Stimulated activated CD8-positive, alpha-beta memory T cell treated with anti-CD3 and anti-CD28 coated beads, Interleukin-12 subunit alpha, Interleukin-12 subunit beta, amount 100 ng/mL, for 1 hour (primary cell): Measurements from ENCODE around the gene PHACTR1.
"Not testable (repeated sequence)": the region's sequence is repeated elsewhere in the genome, so short reads cannot be mapped to it uniquely, and the experiment has no call there.

Source experiments
- DNase-seq: peaks from one replicate; pipeline ENCODE4 v3.0.0-alpha.2; 2020; ENCODE audit warnings: low read depth

Gene PHACTR1

DNA sequence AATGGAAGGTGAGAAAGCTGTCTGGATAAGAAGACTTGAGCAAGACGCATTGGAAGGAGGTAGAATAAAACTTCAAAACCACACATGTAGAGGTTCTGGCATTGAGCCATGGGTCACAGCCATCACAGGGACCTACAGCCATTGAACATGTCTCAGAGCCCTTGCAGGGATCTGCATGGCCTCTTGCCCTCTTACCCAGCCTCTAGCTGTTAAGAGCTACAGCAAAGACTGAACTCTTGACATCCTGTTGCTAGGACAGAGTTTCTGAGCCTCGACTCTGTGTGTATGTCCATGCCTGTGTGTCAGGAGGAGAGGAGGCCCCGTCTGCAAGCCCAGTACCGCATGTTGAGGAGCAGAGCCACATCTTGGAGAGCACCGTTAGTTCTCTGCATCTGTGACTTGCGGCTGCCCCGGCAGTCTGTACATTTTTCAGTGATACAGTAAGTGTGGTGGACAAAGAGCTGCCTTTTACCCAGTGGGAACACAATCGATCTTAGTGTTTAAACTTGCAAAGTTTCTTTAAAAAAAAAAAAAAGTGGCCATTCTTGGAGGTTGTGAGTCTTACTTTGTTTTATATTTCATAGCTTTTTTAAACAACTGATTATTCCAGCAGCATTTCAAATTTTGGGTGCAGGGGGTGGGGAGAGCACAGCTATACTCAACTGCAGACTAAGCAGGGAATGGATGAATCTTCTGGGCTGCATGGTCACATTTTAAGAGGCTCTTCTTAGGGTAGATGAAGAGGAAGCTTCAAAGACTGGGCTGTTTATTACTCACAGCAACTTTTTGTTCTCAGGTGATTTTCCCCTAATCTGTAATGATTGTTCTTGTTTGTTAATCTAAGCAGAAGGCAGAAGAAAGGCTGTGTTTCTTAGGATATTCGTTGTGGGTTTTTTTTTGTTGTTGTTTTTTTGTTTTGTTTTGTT lies 523.2 kb downstream of the PHACTR1 start:
- DNase-seq, result no peak

DNA sequence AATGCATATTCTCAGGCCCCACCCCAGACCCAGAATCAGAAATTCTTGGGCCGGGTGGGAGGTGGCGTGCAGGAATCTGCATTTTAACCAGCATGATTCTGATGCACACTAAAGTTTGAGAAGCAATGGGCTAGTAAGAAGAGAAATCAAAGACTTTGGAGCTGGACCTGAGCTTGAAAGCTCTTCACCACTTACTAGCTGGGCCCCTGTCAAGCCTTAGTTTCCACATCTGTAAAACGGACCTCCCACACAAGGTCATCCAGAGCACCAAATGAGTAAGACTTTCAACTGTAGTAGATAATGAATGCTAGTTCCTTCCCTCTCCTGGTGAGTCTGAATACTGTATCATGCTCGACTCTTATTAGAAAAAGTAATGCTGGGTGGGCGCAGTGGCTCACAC lies 524.8 kb downstream of the PHACTR1 start:
- no peak for DNase-seq

DNA sequence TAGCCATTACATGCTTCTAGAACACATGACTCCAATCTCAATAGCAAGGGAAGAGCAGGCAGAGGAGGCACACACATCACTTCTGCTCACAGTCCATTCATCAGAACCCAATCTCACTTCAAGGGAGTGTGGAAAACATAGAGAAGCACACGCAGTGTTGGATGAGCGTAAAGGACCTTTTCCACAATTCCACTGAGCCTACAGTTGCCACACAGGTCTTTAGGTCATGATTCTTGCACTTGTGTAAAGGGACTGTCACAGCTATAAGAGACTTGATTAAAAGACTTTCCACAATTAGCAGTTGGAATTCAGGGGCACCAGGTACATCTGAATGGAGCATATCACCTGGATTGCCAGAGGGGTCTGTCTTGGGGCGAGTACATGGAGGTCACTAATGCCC lies 525.6 kb downstream of the PHACTR1 start:
- DNase-seq, result no peak

DNA sequence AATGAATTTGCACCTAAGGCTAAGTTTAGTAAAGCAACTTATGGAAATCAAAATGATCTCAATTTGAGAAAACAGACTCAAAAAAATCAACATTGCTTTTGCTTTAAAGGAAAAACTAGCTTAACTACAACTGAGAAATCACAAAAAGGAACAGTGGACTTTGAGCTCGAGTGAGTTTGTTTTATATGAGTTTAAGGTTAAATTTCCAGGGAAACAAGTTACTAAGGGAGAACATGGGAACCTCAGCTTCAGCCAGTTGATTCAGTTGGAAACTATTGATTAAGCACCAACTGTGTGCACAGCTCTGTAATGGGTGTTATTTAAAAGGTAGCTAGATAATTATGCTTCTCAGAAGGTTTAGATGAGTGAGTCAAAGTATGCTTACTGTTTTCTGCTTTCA lies 526.0 kb downstream of the PHACTR1 start:
- no peak for DNase-seq

DNA sequence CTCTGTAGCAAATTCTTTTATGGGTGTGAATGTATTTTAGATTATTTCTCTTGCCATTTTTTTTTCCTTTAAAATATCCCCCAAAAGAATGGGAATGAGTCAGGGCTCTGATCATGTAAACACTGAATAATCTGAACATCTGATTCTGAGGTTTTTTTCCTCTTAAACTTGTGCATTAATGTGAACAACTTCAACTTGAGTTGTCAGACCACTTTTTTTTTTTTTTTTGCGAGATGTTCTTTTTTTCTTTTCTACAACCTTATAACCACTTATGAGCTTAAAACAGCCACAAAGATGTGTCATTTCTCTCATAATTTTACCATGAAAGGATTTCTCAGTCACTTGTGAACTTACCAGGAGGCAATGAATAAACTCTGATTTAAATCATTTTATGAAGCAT lies 526.5 kb downstream of the PHACTR1 start:
- DNase-seq, result no peak

DNA sequence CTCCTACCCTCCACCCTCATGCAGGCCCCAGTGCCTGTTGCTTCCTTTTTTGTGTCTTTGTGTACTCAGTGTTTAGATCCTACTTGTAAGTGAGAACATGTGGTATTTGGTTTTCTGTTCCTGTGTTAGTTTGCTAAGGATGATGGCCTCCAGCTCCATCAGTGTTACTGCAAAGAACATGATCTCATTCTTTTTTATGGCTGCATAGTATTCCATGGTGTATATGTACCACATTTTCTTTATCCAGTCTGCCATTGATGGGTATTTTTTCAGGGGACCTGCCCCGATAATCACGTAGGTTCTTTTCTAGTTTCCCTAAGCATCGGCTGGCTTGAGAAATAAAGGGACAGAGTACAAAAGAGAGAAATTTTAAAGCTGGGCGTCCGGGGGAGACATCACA lies 527.2 kb downstream of the PHACTR1 start:
- DNase-seq, result not testable (repeated sequence)

DNA sequence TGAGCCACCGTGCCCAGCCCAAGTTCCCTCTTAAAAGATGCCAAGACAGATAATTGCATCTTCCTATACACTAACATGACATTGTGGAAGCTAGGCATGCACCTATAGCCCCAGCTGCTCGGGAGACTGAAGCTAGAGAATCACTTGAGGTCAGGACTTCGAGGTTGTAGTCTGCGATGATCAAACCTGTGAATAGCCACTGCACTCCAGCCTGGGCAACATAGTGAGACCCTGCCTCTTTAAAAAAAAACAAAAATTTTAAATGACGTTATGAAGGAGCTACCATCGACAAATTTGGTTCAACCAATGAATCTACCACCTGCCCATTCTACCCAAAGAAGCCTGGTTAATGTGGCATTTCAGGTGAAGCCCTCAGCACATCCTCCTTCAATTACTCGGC lies 531.1 kb downstream of the PHACTR1 start:
- DNase-seq, result no peak

DNA sequence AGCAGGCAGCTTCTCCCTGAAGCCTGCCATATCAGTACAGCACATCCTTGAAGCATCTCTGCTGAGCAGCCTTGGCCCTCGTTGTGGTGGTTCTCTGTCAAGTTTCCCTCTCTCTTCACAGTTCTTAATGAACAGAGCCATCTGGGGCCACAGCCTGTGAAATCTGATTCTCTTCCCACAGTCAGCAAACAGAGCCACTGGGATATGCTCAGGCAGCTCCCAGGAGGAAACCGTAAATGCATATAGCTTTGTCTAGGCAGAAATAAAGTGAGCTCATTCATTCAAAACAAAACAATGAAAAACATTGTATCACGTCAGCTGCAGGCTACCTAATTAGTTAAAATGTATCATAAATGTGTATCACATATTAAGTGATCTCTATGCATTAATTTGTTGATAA lies 531.5 kb downstream of the PHACTR1 start:
- no peak for DNase-seq

DNA sequence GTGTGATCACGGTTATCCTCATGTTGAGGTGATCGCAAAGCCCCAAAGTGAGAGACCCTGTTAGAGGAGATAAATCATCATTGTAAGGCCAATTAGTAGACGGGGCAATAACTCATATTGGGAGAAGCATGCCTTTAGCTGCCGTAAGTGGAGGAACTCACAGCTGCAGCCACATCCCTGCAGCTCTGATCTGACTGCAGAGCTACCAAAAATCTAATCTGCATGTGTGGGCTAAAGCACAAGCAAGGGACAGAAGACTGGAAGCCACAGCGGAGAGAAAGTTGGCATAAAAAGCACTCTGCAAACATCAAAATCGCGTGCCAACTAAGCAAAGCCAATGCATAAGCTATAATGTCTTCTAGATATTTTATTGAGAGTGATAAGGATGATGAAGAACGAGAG lies 532.0 kb downstream of the PHACTR1 start:
- no peak for DNase-seq

DNA sequence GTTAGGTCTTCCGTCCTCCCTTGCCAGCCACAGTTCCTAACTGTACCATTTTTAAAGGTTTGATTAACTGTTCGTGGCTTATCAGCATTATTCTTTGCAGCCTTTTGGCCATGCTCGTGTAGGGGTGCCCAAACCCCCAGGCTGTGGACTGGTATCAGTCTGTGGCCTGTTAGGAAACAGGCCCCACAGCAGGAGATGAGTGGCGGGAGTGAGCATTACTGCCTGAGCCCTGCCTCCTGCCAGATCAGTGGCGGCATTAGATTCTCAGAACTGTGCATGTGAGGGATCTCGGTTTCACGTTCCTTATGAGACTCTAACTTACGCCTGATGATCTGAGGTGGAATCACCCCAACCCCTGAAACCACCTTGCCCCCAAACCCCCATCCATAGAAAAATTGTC lies 532.4 kb downstream of the PHACTR1 start:
- DNase-seq, result no peak

DNA sequence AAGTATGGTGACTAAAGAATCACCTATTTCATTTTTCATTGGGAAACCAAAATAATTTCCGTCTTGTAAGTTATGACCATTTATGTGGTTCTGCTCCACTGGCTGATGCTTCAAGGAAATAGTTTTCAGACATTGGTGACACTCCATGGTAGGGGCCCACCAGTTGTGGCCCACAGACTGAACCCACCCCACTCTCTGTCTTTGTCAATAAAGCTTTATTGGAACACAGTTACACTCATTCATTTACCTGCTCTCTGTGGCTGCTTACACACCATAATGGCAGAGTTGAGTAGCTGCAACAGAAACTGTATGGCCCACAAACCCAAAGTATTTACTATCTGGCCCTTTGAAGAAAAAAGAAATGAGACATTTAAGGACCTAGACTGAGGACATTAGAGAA lies 533.2 kb downstream of the PHACTR1 start:
- DNase-seq, result no peak

DNA sequence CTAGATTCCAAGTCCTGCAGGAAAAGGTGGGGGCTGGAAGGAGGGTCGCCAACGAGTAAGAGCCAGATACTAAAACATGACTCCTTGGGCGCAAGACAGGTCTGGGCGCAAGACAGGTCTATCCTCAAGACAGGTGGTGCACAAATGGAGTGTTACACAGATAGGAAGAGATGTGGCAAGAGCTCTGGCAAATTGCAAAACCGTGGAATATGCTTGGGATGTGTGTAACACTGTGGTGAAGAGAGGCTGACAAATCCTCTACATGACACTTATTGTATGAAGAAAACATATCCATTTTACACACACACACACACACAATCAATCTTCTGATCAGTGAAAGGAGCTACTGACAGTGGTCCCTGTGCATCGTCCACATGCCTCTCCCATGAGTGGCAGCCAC lies 534.1 kb downstream of the PHACTR1 start:
- no peak for DNase-seq

DNA sequence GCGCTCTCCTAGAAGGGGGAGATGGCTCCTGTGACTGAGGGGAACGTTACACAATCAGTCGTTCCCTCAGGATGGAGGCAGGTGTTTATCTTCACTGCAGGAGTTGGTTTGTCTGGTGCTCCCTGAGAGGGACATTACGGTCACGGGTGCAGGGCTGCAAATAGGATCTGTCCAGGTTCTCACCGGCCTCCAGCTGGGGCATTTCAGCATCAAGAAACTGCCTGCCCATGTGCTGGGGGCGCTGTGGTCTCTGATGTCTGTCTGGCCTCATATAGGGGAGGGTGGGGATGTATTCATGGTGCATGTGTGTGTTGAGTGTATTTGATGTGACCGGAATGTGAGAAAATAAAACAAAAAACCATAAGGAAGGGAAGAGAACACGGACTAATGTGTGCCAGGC lies 534.7 kb downstream of the PHACTR1 start:
- DNase-seq, result no peak

DNA sequence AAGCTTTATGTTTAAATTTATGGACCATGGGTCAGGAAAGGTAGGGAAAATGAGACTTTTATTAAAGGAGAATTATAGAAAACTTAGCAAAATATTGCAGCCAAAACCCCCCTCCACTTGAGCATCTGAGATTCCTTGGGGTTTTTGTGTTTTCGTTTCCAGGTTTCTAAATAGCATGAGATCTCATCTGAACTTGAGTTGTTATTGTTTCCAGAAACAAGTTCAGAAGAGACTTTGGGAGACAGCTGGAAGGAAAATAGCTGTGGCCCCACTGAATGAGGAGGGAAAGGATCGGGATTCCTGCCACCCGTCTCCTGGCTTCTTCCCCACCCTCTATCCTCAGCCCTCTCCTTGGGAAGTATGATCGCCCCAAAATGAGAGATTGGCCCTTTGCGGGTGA lies 536.2 kb downstream of the PHACTR1 start:
- no peak for DNase-seq

DNA sequence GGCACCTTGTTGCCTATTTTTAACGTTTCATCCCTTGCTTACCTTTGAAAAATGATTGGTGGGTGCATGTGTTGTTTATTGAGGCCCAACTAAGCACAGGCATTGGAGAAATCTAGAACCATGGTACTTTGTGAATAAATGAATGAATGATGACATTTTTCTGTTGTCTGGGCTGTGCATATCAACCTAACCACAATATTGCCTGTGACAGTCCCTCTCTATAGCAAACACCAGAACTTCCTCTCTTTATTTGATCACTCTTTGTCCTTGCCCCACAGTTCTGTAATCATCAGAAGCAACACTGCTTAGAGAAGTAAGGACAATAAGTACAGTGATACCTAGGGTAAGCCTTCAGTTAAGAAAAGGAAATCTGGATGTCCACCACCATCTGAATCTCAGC lies 536.7 kb downstream of the PHACTR1 start:
- no peak for DNase-seq

DNA sequence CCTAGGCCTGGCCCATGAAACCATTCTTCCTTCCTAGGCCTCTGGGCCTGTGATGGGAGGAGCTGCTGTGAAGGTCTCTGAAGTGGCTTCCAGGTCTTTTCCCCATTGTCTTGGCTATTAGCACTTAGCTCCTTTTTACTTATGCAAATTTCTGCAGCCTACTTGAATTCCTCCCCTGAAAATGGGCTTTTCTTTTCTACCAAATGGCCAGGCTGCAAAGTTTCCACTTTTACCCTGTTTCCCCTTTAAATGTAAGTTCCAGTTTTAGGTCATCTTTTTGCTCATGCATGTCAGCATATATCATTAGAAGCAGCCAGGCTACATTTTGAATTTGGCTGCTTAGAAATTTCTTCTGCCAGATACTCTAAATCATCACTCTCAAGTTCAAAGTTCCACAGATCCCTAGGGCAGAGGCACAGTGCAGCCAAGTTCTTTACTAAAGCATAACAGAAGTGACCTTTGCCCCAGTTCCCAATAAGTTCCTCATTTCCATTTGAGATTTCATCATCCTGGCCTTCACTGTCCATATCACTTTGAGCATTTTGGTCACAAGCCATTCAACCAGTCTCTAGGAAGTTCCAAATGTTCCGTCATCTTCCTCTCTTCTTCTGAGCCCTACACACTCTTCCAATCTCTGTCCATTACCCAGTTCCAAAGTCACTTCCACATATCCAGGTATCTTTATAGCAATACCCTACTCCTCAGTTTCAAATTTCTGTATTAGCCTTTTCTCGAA lies 539.9 kb downstream of the PHACTR1 start:
- no peak for DNase-seq

DNA sequence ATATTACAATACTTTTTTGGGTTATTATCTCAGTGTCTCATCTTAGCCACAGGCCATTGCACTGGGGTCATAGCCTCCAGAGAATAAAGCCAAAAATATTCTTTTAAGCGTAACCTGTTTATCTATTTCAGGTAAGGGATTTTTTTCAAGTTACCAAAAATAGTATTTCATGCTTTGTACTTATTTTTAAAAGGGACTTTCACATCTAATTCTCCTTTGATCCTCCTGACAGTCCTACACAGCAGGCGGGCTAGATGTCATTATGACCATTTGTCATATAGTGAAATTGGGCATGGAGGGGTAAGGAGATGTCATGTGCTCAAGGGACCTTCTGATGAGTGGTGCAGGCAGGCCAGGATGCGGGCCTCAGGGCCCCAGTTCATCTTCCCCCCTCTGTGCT lies 542.8 kb downstream of the PHACTR1 start:
- DNase-seq, result no peak

DNA sequence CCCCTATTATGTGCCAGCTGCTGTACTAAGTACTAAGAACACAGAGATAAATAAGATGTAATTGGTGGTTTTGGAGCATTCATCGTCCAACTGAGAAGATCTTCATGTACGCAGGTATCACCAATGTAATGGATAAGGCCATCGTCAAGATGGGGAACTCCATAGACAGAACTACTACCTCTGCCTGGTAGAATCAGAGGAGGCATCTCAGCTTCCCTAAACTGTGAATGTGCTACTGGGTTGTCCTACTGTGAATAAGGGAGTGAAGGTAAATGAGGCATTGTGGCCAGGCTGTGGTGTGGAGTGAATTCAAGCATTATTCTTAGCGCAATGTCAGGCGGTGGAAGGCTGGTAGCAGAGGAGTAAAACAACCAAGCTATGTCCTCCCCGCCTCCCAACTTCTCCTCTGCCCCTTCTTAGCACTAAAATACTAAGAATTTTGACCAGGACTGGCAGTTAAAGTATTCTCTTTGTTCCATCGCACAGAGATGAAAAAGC lies 543.6 kb downstream of the PHACTR1 start:
- no peak for DNase-seq

DNA sequence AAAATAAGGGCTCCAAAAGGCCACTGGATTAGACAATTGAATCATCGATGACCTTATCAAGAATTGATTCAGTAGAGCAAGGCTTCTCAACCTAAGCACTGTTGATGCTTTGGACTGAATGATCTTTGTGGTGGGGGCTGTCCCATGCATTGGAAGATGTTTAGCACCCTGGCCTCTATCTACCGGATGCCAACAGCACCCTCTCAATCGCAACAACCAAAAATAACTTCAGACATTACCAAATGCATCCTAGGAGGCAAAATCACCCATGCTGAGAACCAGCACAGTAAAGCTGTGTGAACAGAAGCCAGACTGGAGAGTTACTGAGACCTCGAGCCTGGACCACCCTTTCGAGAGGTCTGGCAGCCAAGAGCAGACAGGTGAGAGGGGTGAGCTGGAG lies 544.3 kb downstream of the PHACTR1 start:
- no peak for DNase-seq

DNA sequence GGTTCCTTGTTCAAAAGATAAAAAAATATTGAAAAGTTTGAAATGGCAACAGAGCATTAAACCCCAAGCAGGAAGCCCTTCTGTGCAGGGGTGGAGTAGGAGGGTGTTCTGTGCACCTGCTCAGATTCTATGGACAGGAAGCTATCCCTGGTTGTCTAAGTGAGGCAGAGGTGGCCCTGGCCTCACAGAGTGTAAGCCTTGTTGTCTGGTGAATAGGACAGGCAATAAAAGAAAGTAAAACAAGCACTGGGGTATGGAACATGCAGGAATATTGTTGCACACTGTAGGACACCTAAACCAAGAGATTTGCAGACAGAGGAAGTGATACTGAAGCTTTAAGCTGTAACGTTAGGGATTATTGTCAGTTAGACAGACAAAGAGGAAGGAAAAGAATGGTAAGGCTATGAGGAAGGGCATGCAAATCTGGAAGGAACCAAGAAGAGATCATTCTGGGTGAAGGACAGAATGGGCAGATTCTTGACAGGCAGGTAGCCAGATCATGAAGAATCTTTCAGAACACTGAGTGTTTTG lies 545.0 kb downstream of the PHACTR1 start:
- no peak for DNase-seq

DNA sequence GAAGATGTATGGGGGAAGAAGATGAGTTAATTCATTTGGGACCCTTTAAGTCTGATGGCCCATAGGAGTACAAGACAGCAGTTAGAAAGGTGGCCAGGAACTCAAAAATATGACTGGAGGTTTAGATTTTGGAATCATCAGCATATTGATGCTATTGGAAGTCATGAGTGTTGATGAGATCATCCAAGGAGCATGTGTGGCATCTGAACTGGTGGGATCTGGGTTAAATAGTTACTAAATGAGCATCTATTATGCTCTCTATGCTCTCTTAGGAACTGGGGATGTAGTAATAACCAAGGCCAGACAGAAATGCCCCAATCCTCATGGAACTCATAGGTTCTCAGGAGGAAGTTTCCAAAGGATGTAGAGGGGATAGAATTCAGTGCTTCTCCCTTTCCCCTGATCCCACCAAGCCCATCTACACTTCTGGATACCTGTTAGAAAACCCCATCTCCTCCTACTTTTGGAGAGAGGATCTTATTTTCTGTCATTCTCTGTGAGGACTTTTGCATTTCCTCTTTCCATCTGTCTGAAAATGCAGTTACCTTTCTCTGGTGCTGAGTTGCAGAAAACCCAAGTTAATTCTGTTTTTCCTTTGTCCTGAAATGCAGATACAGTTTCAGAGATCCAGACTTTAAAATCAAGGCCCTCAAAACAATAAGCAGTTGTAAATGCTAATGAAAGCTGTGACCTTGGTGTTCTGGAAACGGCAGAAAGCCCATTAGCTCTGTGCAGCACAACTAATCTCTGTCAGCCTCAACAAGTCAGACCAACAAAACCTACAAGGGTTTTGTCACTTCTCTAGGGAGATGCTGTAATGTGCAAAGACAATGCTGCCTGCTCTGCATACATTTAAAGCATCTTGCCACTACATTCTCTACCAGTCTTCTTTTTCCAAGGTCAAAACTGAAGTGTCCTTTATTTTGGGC lies 546.0 kb downstream of the PHACTR1 start:
- no peak for DNase-seq

DNA sequence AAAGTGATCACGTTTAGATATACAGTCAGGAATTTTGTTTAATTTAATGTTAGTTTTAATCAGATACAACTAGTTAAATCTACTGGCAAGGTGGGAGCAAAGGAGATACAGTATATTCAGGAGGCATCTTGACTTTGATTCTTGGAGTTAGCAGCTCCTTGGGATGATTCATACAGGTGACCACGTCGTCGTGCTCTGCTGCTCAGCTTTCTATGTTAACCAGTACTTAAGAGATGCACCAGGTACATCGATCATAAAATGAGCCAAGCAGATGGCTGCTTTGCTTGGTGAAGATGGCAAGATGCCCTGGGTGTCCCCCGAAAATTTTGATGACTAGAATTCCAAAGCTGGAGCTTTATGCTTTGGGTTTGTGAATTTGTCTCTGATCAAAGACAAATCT lies 547.1 kb downstream of the PHACTR1 start:
- DNase-seq, result no peak
